ENCODE measurements around the gene GPR137B.

GRCh38 chr1:236242568-236242967 is 100.2 kb downstream of the GPR137B start:
- TF ChIP-seq CTCF (IDR thresholded peaks at IDR 0.05) (no peak), POLR2A (IDR thresholded peaks at IDR 0.05) (no peak)
